Stimulated activated memory B cell treated with anti-CD40 and anti-IgM and Interleukin-4, amounts not matched to agents 10 μg/mL and 1 μg/mL and 100 μg/mL, for 72 hours (primary cell): ENCODE measurements around the gene IDH1.

Experiments
- ATAC-seq: fragments of 150-1000 bp; cut with Tn5 transposase; 2 replicates; pipeline ENCODE4 v1.10.0; 2021
- H3K27ac Mint-ChIP-seq: one replicate; pipeline ENCODE4 v1.8.0; 2022; ENCODE audit warnings: mild to moderate bottlenecking, mixed read lengths
- H3K27me3 Mint-ChIP-seq: one replicate; pipeline ENCODE4 v1.8.0; 2022; ENCODE audit warnings: mixed read lengths
- H3K36me3 Mint-ChIP-seq: one replicate; pipeline ENCODE4 v1.8.0; 2022; ENCODE audit warnings: mixed read lengths
- H3K4me1 Mint-ChIP-seq: one replicate; pipeline ENCODE4 v1.8.0; 2022; ENCODE audit warnings: mixed read lengths
- H3K4me3 Mint-ChIP-seq: one replicate; pipeline ENCODE4 v1.8.0; 2022; ENCODE audit warnings: mild to moderate bottlenecking, moderate library complexity, mixed read lengths
- H3K9me3 Mint-ChIP-seq: one replicate; pipeline ENCODE4 v1.8.0; 2022; ENCODE audit warnings: mixed read lengths

The IDH1 gene

DNA sequence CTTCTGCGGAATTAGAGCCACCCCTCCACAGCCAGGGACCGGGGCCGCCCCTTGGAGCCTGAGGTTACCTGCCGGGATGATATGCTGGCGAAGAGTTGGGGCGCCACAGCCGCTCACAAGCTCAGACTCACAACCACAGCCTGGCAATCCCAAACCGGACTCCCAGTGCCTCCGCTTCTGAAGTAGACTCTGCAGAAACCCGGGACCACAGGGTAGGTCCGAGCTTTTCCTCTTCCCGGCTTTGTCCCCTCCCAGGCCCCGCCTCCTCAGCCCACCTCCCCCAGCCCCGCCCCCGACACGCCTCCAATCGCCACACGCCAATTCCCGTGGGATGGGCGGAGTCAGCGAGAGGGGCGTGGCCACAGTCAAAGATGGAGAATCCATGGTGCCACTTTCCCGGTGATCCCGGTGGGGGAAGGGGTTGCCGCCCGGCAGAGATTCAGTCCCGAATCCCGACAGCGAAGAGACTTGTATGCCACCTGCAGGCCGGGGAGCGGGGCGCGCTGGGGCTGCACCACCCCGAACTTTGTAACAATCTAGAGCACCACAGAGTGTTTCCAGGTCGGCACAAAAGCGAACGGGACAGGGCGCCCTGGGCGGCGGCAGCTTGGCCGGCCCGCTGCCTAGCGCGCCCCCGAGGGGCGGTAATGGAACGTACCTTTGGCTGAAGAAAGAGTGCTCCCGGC, at the start of gene IDH1:
TSS of gene IDH1 (minus strand) at position 201 of the 686 bp plus-strand sequence. CDS start 3,520 bp downstream, outside the sequence.
- peak; percentile 88 for ATAC-seq
- H3K36me3 Mint-ChIP-seq, result peaks cover 18% of the 10 kb centered on the region
- no peaks in the 10 kb centered on the region for H3K9me3 Mint-ChIP-seq
- H3K27ac Mint-ChIP-seq, result peak within 1 kb of the TSS; percentile 63
- peaks cover 26% of the 10 kb centered on the region for H3K4me1 Mint-ChIP-seq
- H3K27me3 Mint-ChIP-seq, result no peaks in the 10 kb centered on the region
- H3K4me3 Mint-ChIP-seq, result peak within 1 kb of the TSS; percentile 95

- no peaks in the 10 kb centered on the region for H3K27me3 Mint-ChIP-seq
Observed at GRCh38 chr2:208304157-208304556, 49.3 kb upstream of the IDH1 start.

GRCh38 chr2:208300847-208301618, 46.2 kb upstream of the IDH1 start:
- H3K27ac Mint-ChIP-seq, result peak overlapping the region; percentile 3

More at GRCh38 chr2:208304157-208304556, 49.3 kb upstream of the IDH1 start:
- H3K4me3 Mint-ChIP-seq, result no peak overlapping the region
- no peaks in the 10 kb centered on the region for H3K9me3 Mint-ChIP-seq
- peaks cover 56% of the 10 kb centered on the region for H3K36me3 Mint-ChIP-seq
- ATAC-seq, result no peak
- H3K4me1 Mint-ChIP-seq, result peaks cover 1% of the 10 kb centered on the region
- no peak overlapping the region for H3K27ac Mint-ChIP-seq

GRCh38 chr2:208297961-208298360, 43.1 kb upstream of the IDH1 start:
- Mint-ChIP-seq H3K9me3 (no peaks in the 10 kb centered on the region), H3K27ac (no peak overlapping the region), H3K4me1 (peaks cover 36% of the 10 kb centered on the region), H3K27me3 (no peaks in the 10 kb centered on the region), H3K4me3 (no peak overlapping the region), H3K36me3 (peaks cover 46% of the 10 kb centered on the region)
- no peak for ATAC-seq

More at GRCh38 chr2:208300847-208301618, 46.2 kb upstream of the IDH1 start:
- no peak for ATAC-seq
- Mint-ChIP-seq H3K4me3 (no peak overlapping the region), H3K36me3 (peaks cover 42% of the 10 kb centered on the region), H3K27me3 (no peaks in the 10 kb centered on the region), H3K4me1 (peaks cover 9% of the 10 kb centered on the region), H3K9me3 (no peaks in the 10 kb centered on the region)

DNA sequence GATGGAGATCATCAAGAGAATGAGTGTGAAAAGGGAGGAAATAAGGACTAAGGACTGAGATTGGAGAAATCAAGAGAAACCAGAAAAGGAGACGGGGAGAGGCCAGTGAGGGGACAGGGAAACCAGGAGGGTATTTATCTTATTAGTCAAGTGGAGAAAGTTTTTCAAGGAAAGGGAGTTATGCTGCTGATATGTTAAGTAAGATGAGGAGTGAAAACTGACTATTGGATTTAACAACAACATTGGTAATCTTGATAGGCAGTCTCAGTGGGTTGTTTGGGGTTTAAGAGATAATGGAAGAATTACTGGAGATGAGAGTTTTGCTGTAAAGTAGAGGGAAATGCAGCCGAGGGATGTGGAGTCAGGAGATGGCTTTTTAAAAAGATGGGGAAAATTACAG, 41.7 kb upstream of the IDH1 start:
- Mint-ChIP-seq H3K27ac (peak overlapping the region; percentile 22), H3K27me3 (no peaks in the 10 kb centered on the region), H3K4me3 (no peak overlapping the region), H3K4me1 (peaks cover 47% of the 10 kb centered on the region), H3K36me3 (peaks cover 60% of the 10 kb centered on the region), H3K9me3 (no peaks in the 10 kb centered on the region)
- ATAC-seq, result no peak

DNA sequence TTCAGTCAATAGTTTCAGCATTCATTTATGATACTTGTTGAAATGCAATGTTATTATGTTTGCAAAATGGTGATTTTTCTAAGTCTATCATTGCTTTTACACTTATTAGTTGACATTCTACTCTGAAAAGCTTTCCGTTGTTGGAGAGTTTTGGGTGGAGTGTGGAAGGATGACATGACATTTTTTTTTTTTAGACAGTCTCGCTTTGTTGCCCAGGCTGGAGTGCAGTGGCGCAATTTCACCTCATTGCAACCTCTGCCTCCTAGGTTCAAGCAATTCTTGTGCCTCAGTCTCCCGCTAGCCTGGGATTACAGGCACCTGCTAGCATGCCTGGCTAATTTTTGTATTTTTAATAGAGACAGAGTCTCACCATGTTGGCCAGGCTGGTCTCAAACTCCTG, 41.0 kb upstream of the IDH1 start:
- H3K4me1 Mint-ChIP-seq, result peaks cover 54% of the 10 kb centered on the region
- H3K27me3 Mint-ChIP-seq, result no peaks in the 10 kb centered on the region
- no peak overlapping the region for H3K4me3 Mint-ChIP-seq
- no peaks in the 10 kb centered on the region for H3K9me3 Mint-ChIP-seq
- peaks cover 68% of the 10 kb centered on the region for H3K36me3 Mint-ChIP-seq
- ATAC-seq, result no peak
- H3K27ac Mint-ChIP-seq, result peak overlapping the region; percentile 94

DNA sequence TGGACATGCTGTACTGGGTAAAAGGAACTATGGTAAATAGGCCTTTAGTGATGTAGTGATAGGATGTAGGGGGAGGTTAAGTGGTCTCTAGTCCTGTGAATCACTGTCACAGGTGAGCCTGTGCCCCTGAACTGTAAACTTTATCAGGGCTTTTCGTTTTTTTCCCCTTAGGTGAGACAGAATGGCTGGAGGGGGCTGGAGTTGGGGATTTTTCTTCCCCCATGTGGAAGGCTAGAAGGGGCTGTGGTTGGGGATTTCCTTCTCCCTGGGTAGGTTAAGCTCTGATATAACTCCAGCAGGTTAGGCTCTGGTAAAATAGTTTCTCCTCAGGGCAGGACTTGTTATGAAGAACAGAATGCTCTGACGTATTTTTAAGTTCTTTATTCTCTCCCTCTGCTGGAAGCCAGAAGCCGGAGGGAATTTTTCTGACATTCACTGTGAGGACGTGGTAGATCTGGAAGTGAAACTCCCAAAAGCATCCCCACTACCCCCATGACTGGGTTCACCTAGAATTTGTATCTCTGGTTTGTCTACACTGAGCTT, 39.7 kb upstream of the IDH1 start:
- Mint-ChIP-seq H3K36me3 (peaks cover 70% of the 10 kb centered on the region), H3K4me1 (peaks cover 61% of the 10 kb centered on the region), H3K9me3 (peaks cover 4% of the 10 kb centered on the region), H3K27me3 (no peaks in the 10 kb centered on the region), H3K4me3 (peak overlapping the region; percentile 32), H3K27ac (peak overlapping the region; percentile 94)
- ATAC-seq, result peak; percentile 66

DNA sequence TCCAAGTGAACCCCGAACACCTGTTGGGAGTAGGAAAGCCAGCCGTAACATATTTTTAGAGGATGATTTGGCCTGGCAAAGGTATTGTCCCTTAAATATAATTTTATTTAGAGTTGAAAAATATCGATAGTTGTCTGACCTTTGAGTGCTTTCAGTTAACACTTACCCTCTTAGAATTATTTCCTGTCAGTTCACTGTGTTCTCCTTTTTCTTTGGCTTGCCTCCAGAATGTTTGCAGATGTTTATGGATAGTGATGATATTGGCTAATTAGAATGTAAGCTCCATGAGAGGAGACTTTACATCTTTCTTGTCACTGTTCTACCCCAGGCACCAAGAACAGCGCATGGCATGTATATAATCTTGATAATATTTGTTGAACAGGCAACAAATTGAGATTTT, 31.0 kb upstream of the IDH1 start:
- no peak overlapping the region for H3K27ac Mint-ChIP-seq
- H3K27me3 Mint-ChIP-seq, result no peaks in the 10 kb centered on the region
- peaks cover 71% of the 10 kb centered on the region for H3K36me3 Mint-ChIP-seq
- H3K4me1 Mint-ChIP-seq, result peaks cover 23% of the 10 kb centered on the region
- no peak for ATAC-seq
- H3K4me3 Mint-ChIP-seq, result no peak overlapping the region
- peaks cover 4% of the 10 kb centered on the region for H3K9me3 Mint-ChIP-seq

DNA sequence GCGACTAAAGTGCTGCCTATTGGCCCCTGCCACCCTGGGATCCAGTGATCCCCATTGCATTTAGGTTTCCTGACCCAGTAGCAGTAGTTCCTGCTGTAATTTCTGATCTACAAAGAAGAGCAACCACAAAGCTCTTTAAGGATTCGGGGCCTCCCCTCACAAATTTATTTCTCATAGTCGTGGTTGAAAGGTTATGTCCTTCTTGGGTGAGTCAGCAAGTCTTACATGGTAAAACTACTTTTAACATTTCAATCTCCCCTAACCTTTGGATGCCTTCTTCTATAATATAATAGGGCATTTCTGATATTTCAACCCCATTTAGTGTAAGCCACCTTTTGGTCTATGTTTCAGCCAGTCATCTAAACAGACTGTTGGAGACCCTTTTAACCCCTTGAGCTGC, 26.1 kb upstream of the IDH1 start:
- no peaks in the 10 kb centered on the region for H3K9me3 Mint-ChIP-seq
- peaks cover 83% of the 10 kb centered on the region for H3K36me3 Mint-ChIP-seq
- peak; percentile 41 for ATAC-seq
- H3K4me3 Mint-ChIP-seq, result no peak overlapping the region
- H3K4me1 Mint-ChIP-seq, result peaks cover 36% of the 10 kb centered on the region
- H3K27ac Mint-ChIP-seq, result peak overlapping the region; percentile 51
- H3K27me3 Mint-ChIP-seq, result no peaks in the 10 kb centered on the region

- no peaks in the 10 kb centered on the region for H3K9me3 Mint-ChIP-seq
- peak overlapping the region; percentile 51 for H3K27ac Mint-ChIP-seq
- ATAC-seq, result no peak
- H3K27me3 Mint-ChIP-seq, result no peaks in the 10 kb centered on the region
- H3K36me3 Mint-ChIP-seq, result peaks cover 83% of the 10 kb centered on the region
- H3K4me3 Mint-ChIP-seq, result no peak overlapping the region
- peaks cover 30% of the 10 kb centered on the region for H3K4me1 Mint-ChIP-seq
Observed at GRCh38 chr2:208280234-208280633, 25.4 kb upstream of the IDH1 start.

DNA sequence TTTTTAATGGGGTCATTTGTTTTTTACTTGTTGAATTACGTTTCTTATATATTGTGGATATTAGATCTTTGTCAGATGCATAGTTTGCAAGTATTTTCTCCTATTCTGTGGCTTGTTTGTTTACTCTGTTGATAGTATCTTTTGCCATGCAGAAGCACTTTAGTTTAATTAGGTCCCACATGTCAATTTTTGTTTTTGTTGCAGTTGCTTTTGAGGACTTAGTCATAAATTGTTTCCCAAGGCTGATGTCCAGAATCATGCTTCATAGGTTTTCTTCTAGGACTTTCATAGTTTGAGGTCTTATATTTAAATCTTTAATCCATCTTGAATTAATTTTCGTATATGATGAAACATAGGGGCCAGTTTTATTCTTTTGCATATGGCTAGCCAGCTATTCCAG, 24.4 kb upstream of the IDH1 start:
- H3K4me3 Mint-ChIP-seq, result no peak overlapping the region
- H3K27me3 Mint-ChIP-seq, result no peaks in the 10 kb centered on the region
- no peak overlapping the region for H3K27ac Mint-ChIP-seq
- H3K4me1 Mint-ChIP-seq, result peaks cover 30% of the 10 kb centered on the region
- no peaks in the 10 kb centered on the region for H3K9me3 Mint-ChIP-seq
- peaks cover 91% of the 10 kb centered on the region for H3K36me3 Mint-ChIP-seq
- no peak for ATAC-seq

DNA sequence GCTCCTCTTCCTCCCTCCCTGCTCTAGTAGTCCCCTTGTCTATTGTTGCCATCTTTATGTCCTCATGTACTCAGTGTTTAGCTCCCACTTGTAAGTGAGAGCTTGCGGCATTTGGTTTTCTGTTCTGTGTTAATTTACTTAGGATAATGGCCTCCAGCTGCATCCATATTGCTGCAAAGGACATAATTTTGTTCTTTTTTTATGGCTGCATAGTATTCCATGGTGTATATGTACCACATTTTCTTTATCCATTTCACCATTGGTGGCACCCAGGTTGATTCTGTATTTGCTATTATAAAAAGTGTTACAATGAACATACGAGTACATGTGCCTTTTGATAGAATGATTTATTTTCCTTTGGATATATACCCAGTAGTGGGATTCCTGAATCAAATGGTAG, 23.7 kb upstream of the IDH1 start:
- Mint-ChIP-seq H3K27me3 (no peaks in the 10 kb centered on the region), H3K4me1 (peaks cover 30% of the 10 kb centered on the region), H3K27ac (no peak overlapping the region), H3K9me3 (no peaks in the 10 kb centered on the region), H3K36me3 (peaks cover 96% of the 10 kb centered on the region), H3K4me3 (no peak overlapping the region)
- ATAC-seq, result no peak

- no peak overlapping the region for H3K4me3 Mint-ChIP-seq
- H3K4me1 Mint-ChIP-seq, result peaks cover 13% of the 10 kb centered on the region
- H3K36me3 Mint-ChIP-seq, result peaks cover 72% of the 10 kb centered on the region
- H3K9me3 Mint-ChIP-seq, result no peaks in the 10 kb centered on the region
- no peaks in the 10 kb centered on the region for H3K27me3 Mint-ChIP-seq
- ATAC-seq, result no peak
- H3K27ac Mint-ChIP-seq, result peak overlapping the region; percentile 9
Observed at GRCh38 chr2:208274748-208275147, 19.9 kb upstream of the IDH1 start.

GRCh38 chr2:208269091-208269490, 14.2 kb upstream of the IDH1 start:
- Mint-ChIP-seq H3K9me3 (no peaks in the 10 kb centered on the region), H3K36me3 (peaks cover 18% of the 10 kb centered on the region), H3K4me1 (peaks cover 43% of the 10 kb centered on the region), H3K27ac (no peak overlapping the region), H3K27me3 (no peaks in the 10 kb centered on the region), H3K4me3 (no peak overlapping the region)
- no peak for ATAC-seq

GRCh38 chr2:208268156-208268952, 13.5 kb upstream of the IDH1 start:
- H3K4me1 Mint-ChIP-seq, result peaks cover 43% of the 10 kb centered on the region
- H3K36me3 Mint-ChIP-seq, result peaks cover 10% of the 10 kb centered on the region
- H3K9me3 Mint-ChIP-seq, result no peaks in the 10 kb centered on the region
- no peaks in the 10 kb centered on the region for H3K27me3 Mint-ChIP-seq
- no peak for ATAC-seq
- H3K27ac Mint-ChIP-seq, result peak overlapping the region; percentile 87
- H3K4me3 Mint-ChIP-seq, result peak overlapping the region; percentile 13
